GM18873 (cell line): ENCODE data around the gene MROH2A.

Experiments used
- ATAC-seq: cut with Tn5 transposase; IDR thresholded peaks from one replicate; pipeline ENCODE4 v1.9.1; 2021; ENCODE audit warnings: mild to moderate bottlenecking, moderate library complexity, moderate number of reproducible peaks; ENCODE audit not compliant: unreplicated experiment, low FRiP score

MROH2A gene

GRCh38 chr2:233818639-233819621 is 40.8 kb downstream of the MROH2A start:
- no peak for ATAC-seq

- ATAC-seq = no peak
Measured at GRCh38 chr2:233819884-233820773, 42.0 kb downstream of the MROH2A start.

- no peak for ATAC-seq
Measured at GRCh38 chr2:233820774-233821105, 42.6 kb downstream of the MROH2A start.

GRCh38 chr2:233821196-233821595 is 43.1 kb downstream of the MROH2A start:
- ATAC-seq = no peak

- no peak for ATAC-seq
Measured at GRCh38 chr2:233821709-233822100, 43.6 kb downstream of the MROH2A start.

GRCh38 chr2:233822101-233822771 is 44.1 kb downstream of the MROH2A start:
- no peak for ATAC-seq

GRCh38 chr2:233822781-233823730 is 44.9 kb downstream of the MROH2A start:
- no peak for ATAC-seq

GRCh38 chr2:233823731-233824121 is 45.6 kb downstream of the MROH2A start:
- no peak for ATAC-seq

GRCh38 chr2:233824373-233824772 is 46.2 kb downstream of the MROH2A start:
- ATAC-seq = no peak

GRCh38 chr2:233828546-233829192 is 50.5 kb downstream of the MROH2A start:
- ATAC-seq = no peak

GRCh38 chr2:233829193-233830110 is 51.3 kb downstream of the MROH2A start:
- no peak for ATAC-seq

- ATAC-seq = no peak
Measured at GRCh38 chr2:233830111-233830802, 52.1 kb downstream of the MROH2A start.

GRCh38 chr2:233831011-233831721 is 53.0 kb downstream of the MROH2A start:
- ATAC-seq = no peak

- no peak for ATAC-seq
Measured at GRCh38 chr2:233831861-233832260, 53.7 kb downstream of the MROH2A start.

- no peak for ATAC-seq
Measured at GRCh38 chr2:233832414-233832813, 54.3 kb downstream of the MROH2A start.

GRCh38 chr2:233832869-233833311 is 54.8 kb downstream of the MROH2A start:
- ATAC-seq = no peak

- ATAC-seq = no peak
Measured at GRCh38 chr2:233833345-233833744, 55.2 kb downstream of the MROH2A start.
